Islet precursor cell (in vitro differentiated cells): Measurements from ENCODE around the gene UBE3A.

Experiments
- DNase-seq: peaks from one replicate; pipeline ENCODE4 v3.0.0-alpha.2; 2018

Gene UBE3A

DNA sequence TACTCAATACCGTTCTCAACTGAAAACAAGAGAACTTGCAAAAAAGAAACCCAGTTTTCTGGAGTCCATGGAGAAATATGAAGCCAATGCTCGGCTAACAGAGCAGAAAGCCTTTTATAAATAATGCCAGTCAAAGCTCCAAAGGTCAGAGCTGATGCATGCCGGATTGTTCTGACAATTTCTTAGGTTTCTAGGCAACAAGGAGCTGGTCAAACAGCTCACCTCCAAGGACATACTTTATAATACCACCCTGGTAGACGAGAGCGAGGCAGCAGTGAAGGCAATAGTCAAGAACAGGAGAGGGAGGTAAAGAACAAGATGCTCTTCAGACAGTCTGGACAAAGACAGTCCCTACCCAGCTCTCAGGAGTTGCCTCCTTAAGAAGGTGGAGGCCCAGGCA lies 111.1 kb downstream of the UBE3A start:
- no peak for DNase-seq

DNA sequence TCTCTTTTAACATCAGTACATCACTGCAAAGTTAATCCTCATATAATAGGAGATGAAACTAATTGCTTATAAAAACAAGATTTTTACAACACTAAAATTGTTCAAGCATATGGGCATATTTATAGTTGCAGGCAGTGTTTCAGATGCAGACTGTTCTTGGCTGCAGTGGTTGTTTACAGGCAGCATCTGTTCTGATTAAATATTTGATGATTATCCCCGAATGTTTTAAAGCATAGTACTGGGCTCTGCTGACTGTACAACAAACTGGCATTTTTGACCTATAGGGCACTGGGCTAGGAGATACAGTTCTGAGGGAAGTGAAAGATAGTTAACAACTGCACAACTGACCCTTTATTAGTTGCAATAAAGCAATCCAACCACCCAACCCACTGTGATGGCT lies 113.6 kb downstream of the UBE3A start:
- no peak for DNase-seq

DNA sequence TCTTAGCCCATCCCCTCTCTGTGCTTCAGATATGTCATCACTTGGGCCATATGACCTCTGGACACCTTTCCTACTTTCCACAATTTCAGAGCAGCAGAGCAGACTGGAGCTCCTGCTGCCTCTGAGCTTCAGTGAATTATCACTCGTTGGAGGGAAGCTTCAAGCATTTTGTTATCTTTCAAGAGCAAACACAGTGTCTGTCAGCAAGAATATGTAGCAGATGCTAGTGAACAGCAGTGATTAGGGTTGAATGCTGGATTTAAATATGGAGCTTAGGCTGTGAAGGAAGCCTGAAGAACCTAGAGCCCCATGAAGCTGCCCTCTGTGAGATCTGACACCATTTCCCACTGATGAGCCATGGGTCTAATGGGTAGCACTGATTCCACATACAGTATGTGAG lies 115.4 kb downstream of the UBE3A start:
- no peak for DNase-seq

DNA sequence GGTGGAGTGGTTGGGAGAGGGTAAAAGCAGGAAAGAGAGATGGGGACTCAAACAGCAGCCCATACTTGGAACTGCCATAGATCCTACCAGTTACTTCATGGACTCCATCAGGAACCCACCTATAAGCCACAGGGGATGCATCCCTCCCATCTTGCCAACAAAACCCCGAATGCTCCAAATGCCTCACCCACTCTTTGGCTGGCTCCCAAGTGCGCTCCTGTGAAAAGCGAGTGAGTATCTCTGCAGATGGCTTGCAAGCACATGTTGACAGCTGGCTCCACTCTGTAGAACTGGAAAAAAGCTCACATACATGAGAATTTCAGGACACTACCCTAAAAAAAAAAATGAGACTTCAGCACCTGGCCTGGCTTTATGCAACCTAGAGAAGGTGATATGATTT lies 151.0 kb downstream of the UBE3A start:
- DNase-seq = no peak
